OCI-LY7 (cell line): ENCODE results near the gene CHRNA3.
"Not testable (repeated sequence)": the region's sequence is repeated elsewhere in the genome, so short reads cannot be mapped to it uniquely, and the experiment has no call there.

Source experiments
- EZH2phosphoT487 ChIP-seq: fragments of 200-600 bp; sonication (generic); IDR thresholded peaks from 2 replicates; pipeline ENCODE4 v1.6.1; 2018; ENCODE audit warnings: low read depth, borderline replicate concordance, mild to moderate bottlenecking, mixed run types, antibody characterized with exemption, low read length, moderate library complexity, mixed read lengths
- TF ChIP-seq, protein P1 (sequence below): fragments of 200-600 bp; sonication (generic); conservative IDR thresholded peaks from 2 replicates; pipeline ENCODE4 v1.5.1; 2014; ENCODE audit warnings: mild to moderate bottlenecking, antibody characterized with exemption, low read length, moderate library complexity, mixed read lengths

DNA sequence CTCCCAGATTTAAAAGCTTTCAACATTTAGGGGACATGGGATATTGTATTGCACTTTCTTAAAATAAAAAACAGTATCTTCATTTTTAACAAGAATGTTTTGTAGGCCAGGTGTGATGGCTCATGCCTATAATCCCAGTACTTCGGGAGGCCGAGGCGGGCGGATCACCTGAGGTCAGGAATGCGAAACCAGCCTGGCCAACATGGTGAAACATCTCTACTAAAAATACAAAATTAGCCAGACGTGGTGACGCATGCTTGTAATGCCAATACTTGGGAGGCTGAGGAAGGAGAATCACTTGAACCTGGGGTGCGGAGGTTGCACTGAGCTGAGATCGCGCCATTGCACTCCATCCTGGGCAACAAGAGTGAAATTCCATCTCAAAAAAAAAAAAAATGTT lies 60.6 kb downstream of the CHRNA3 start:
- TF ChIP-seq, protein P1, sequence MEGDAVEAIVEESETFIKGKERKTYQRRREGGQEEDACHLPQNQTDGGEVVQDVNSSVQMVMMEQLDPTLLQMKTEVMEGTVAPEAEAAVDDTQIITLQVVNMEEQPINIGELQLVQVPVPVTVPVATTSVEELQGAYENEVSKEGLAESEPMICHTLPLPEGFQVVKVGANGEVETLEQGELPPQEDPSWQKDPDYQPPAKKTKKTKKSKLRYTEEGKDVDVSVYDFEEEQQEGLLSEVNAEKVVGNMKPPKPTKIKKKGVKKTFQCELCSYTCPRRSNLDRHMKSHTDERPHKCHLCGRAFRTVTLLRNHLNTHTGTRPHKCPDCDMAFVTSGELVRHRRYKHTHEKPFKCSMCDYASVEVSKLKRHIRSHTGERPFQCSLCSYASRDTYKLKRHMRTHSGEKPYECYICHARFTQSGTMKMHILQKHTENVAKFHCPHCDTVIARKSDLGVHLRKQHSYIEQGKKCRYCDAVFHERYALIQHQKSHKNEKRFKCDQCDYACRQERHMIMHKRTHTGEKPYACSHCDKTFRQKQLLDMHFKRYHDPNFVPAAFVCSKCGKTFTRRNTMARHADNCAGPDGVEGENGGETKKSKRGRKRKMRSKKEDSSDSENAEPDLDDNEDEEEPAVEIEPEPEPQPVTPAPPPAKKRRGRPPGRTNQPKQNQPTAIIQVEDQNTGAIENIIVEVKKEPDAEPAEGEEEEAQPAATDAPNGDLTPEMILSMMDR, result not testable (repeated sequence)
- not testable (repeated sequence) for TF ChIP-seq EZH2phosphoT487
